ENCODE measurements around the gene LRP5.
"Not testable (repeated sequence)": the region's sequence is repeated elsewhere in the genome, so short reads cannot be mapped to it uniquely, and the experiment has no call there.

LRP5 gene

GRCh38 chr11:68424981-68425865, 112.8 kb downstream of the LRP5 start:
- FAIRE-seq (no peak), DNase-seq (ENCODE audit: insufficient read length) (no peak)
- no peak for TF ChIP-seq POLR2AphosphoS5 (IDR thresholded peaks at IDR 0.05; ENCODE audit: low read depth, low read length)
- no peak for TF ChIP-seq TAF1 (IDR thresholded peaks at IDR 0.05; ENCODE audit: borderline replicate concordance, low read depth, low read length)
- no peak for TF ChIP-seq POLR2A (IDR thresholded peaks at IDR 0.05; ENCODE audit: low read depth, low read length)

- TF ChIP-seq POLR2AphosphoS5 (IDR thresholded peaks at IDR 0.05; ENCODE audit: low read depth, low read length) (no peak), POLR2A (IDR thresholded peaks at IDR 0.05; ENCODE audit: low read depth, low read length) (no peak), TAF1 (IDR thresholded peaks at IDR 0.05; ENCODE audit: borderline replicate concordance, low read depth, low read length) (no peak)
- FAIRE-seq = no peak
- no peak for DNase-seq (ENCODE audit: insufficient read length)
Observed at GRCh38 chr11:68425866-68426380, 113.5 kb downstream of the LRP5 start.

GRCh38 chr11:68429661-68430060, 117.3 kb downstream of the LRP5 start:
- no peak for FAIRE-seq
- TF ChIP-seq TAF1 (IDR thresholded peaks at IDR 0.05; ENCODE audit: borderline replicate concordance, low read depth, low read length) (no peak), POLR2A (IDR thresholded peaks at IDR 0.05; ENCODE audit: low read depth, low read length) (no peak), POLR2AphosphoS5 (IDR thresholded peaks at IDR 0.05; ENCODE audit: low read depth, low read length) (no peak)
- DNase-seq (ENCODE audit: insufficient read length) = no peak

- FAIRE-seq (no peak), DNase-seq (ENCODE audit: insufficient read length) (no peak)
- TF ChIP-seq POLR2AphosphoS5 (IDR thresholded peaks at IDR 0.05; ENCODE audit: low read depth, low read length) (no peak), TAF1 (IDR thresholded peaks at IDR 0.05; ENCODE audit: borderline replicate concordance, low read depth, low read length) (no peak), POLR2A (IDR thresholded peaks at IDR 0.05; ENCODE audit: low read depth, low read length) (no peak)
Observed at GRCh38 chr11:68430384-68430783, 118.0 kb downstream of the LRP5 start.

GRCh38 chr11:68430801-68431200, 118.4 kb downstream of the LRP5 start:
- FAIRE-seq (peak; percentile 51), DNase-seq (ENCODE audit: insufficient read length) (no peak)
- no peak for TF ChIP-seq POLR2AphosphoS5 (IDR thresholded peaks at IDR 0.05; ENCODE audit: low read depth, low read length)

GRCh38 chr11:68431984-68432645, 119.7 kb downstream of the LRP5 start:
- no peak for TF ChIP-seq POLR2AphosphoS5 (IDR thresholded peaks at IDR 0.05; ENCODE audit: low read depth, low read length)
- no peak for TF ChIP-seq POLR2A (IDR thresholded peaks at IDR 0.05; ENCODE audit: low read depth, low read length)
- no peak for TF ChIP-seq TAF1 (IDR thresholded peaks at IDR 0.05; ENCODE audit: borderline replicate concordance, low read depth, low read length)
- DNase-seq (ENCODE audit: insufficient read length) = no peak
- no peak for FAIRE-seq

- TF ChIP-seq POLR2A (IDR thresholded peaks at IDR 0.05; ENCODE audit: low read depth, low read length) = no peak
- TF ChIP-seq TAF1 (IDR thresholded peaks at IDR 0.05; ENCODE audit: borderline replicate concordance, low read depth, low read length) = no peak
- no peak for TF ChIP-seq POLR2AphosphoS5 (IDR thresholded peaks at IDR 0.05; ENCODE audit: low read depth, low read length)
- no peak for DNase-seq (ENCODE audit: insufficient read length)
- FAIRE-seq = no peak
Observed at GRCh38 chr11:68432874-68433273, 120.5 kb downstream of the LRP5 start.

GRCh38 chr11:68433541-68433940, 121.2 kb downstream of the LRP5 start:
- no peak for DNase-seq (ENCODE audit: insufficient read length)
- no peak for TF ChIP-seq POLR2A (IDR thresholded peaks at IDR 0.05; ENCODE audit: low read depth, low read length)
- TF ChIP-seq POLR2AphosphoS5 (IDR thresholded peaks at IDR 0.05; ENCODE audit: low read depth, low read length) = no peak
- no peak for TF ChIP-seq TAF1 (IDR thresholded peaks at IDR 0.05; ENCODE audit: borderline replicate concordance, low read depth, low read length)
- FAIRE-seq = no peak

GRCh38 chr11:68434159-68434558, 121.8 kb downstream of the LRP5 start:
- not testable (repeated sequence) for DNase-seq (ENCODE audit: insufficient read length); FAIRE-seq

GRCh38 chr11:68436162-68436888, 123.9 kb downstream of the LRP5 start:
- TF ChIP-seq TAF1 (IDR thresholded peaks at IDR 0.05; ENCODE audit: borderline replicate concordance, low read depth, low read length) (no peak), POLR2A (IDR thresholded peaks at IDR 0.05; ENCODE audit: low read depth, low read length) (no peak), POLR2AphosphoS5 (IDR thresholded peaks at IDR 0.05; ENCODE audit: low read depth, low read length) (no peak)
- no peak for DNase-seq (ENCODE audit: insufficient read length)
- FAIRE-seq = no peak

Measured in GM12892 (cell line).